ENCODE measurements around the gene RRAGC.
A peak's percentile ranks its signal among the peaks of the same experiment; 100 is the strongest.

Gene RRAGC

GRCh38 chr1:38859561-38860453, at the start of gene RRAGC:
Gene RRAGC, minus strand, starts transcription at chr1:38859772. Its CDS starts 126 bp downstream, at chr1:38859646.
- peak; percentile 98 for DNase-seq

- no peak for DNase-seq
Measured at GRCh38 chr1:38908821-38909220, 49.2 kb upstream of the RRAGC start.

GRCh38 chr1:38905985-38906384, 46.4 kb upstream of the RRAGC start:
- no peak for DNase-seq

GRCh38 chr1:38899560-38899959, 40.0 kb upstream of the RRAGC start:
- no peak for DNase-seq

GRCh38 chr1:38898653-38899230, 39.2 kb upstream of the RRAGC start:
- no peak for DNase-seq

GRCh38 chr1:38896169-38896568, 36.6 kb upstream of the RRAGC start:
- no peak for DNase-seq

GRCh38 chr1:38892976-38893375, 33.4 kb upstream of the RRAGC start:
- no peak for DNase-seq

GRCh38 chr1:38891753-38892152, 32.2 kb upstream of the RRAGC start:
- DNase-seq: no peak

GRCh38 chr1:38889589-38889988, 30.0 kb upstream of the RRAGC start:
- DNase-seq: no peak

GRCh38 chr1:38888423-38889333, 29.1 kb upstream of the RRAGC start:
- no peak for DNase-seq

- no peak for DNase-seq
Measured at GRCh38 chr1:38885092-38885491, 25.5 kb upstream of the RRAGC start.

GRCh38 chr1:38881487-38881886, 21.9 kb upstream of the RRAGC start, which contains the start of gene GJA9:
Gene GJA9, minus strand, starts transcription at chr1:38881587. Its CDS starts 5,489 bp downstream, at chr1:38876098.
- DNase-seq: no peak

- DNase-seq: no peak
Measured at GRCh38 chr1:38875811-38876210, 16.2 kb upstream of the RRAGC start.

GRCh38 chr1:38873027-38873969, 13.7 kb upstream of the RRAGC start, which contains the start of gene MYCBP:
Gene MYCBP, minus strand, starts transcription at chr1:38873348. Its CDS starts 43 bp downstream, at chr1:38873305.
- peak; percentile 95 for DNase-seq

- peak; percentile 27 for DNase-seq
Measured at GRCh38 chr1:38872401-38873026, 12.9 kb upstream of the RRAGC start.

GRCh38 chr1:38870996-38871395, 11.4 kb upstream of the RRAGC start:
- DNase-seq: no peak

- no peak for DNase-seq
Measured at GRCh38 chr1:38867208-38867607, 7.6 kb upstream of the RRAGC start.

GRCh38 chr1:38865112-38865715, 5.6 kb upstream of the RRAGC start:
- DNase-seq: no peak

GRCh38 chr1:38860454-38860795, 853 bp upstream of the RRAGC start:
- no peak for DNase-seq

GRCh38 chr1:38858833-38859560, 575 bp downstream of the RRAGC start:
- DNase-seq: peak; percentile 54
